Activated gamma-delta T cell treated with anti-CD3 and anti-CD28 coated beads, Interleukin-2, amount 50 U/mL, for 16 hours (primary cell): ENCODE results near the gene CDH22.

Experiments
- DNase-seq: peaks from one replicate; pipeline ENCODE4 v3.0.0-alpha.2; 2020; ENCODE audit warnings: low read depth

Gene CDH22

DNA sequence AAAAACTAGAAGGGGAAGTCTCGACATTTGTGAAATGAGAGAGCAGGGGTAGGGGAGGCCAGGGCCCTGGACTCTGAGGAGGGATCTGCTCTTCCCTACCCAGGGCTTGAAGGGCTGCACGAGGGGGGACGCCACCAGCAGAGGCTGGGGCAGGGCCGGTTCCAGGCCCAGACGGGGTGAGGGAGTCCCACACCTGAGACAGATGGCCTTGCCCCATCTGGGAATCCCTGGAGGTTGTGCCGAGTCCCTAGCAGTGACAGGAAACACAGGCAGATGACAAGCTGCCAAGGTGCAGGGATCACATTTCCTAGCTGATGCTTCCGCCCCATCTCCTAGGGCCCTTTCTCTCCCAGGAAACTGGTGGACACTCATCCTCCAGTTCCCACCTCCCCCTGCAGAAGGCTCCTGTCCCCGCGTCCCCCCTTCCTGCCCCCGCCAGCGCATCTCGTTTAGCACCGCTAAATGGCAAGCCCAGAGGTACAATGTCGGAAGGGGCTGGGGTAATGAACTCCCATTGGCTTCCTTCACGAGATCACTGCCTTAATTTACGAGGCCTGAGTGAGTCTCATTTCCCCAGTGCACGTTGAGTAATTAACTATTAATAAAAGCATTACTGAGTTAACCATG is 35.2 kb upstream of the CDH22 start:
- no peak for DNase-seq

DNA sequence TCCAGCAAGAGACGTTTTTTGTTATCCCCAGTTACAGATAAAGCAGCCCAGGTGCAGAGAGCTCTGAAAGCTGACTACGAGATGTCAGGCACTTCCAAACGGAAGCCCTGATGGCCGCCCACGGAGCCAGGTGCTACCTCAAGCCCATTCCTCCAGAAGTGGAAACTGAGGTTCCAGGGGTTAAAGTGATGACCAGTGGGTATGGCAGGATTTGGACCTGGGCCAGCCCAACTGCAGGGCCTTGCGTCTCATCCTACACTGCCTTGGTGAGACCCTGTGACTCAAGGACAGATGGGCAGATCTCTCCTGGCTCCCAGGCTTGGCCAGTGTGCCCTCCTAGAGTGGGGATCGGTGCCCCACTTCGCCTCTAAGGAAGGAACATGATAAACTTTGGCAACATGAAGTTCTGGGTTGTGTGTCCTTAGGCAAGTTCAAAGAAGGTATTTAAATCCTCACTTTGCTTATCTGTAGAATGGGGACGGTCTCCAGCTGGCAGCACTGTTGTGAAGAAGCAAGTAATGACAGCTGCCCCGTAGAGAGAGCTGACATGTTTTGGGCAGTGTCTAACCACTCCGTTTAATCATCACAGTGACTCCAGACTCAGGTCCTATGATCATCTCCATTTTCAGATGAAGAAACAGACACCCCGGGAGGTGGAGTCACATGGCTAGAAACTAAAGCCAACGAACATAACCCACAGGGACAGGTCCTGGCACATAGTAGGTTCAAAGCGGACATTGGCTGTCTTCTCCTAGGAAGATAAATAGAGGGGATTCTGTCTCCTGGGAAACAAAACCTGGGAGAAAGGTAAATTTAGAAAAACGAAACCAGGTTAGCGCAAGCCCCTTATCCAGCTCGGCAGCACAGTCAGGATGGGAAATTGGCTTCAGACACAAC is 34.4 kb upstream of the CDH22 start:
- DNase-seq: no peak

DNA sequence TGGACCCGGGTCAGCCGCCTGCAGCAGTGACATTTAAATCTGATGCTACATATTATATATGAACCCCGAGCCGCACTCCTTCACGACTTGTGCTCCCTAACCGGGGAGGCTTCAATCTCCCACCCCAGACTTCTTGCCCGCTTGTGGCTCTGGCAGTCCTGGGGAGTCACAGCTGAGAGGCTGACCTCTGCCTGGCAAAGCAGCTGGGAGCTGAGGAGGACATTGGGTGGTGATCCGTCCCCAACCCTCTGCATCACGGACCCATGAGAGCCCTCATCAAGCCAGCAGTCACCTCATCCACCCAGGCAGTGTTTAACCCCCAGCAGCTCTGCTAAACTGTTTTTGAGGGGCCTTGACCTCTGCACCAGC is 33.7 kb upstream of the CDH22 start:
- DNase-seq: no peak

DNA sequence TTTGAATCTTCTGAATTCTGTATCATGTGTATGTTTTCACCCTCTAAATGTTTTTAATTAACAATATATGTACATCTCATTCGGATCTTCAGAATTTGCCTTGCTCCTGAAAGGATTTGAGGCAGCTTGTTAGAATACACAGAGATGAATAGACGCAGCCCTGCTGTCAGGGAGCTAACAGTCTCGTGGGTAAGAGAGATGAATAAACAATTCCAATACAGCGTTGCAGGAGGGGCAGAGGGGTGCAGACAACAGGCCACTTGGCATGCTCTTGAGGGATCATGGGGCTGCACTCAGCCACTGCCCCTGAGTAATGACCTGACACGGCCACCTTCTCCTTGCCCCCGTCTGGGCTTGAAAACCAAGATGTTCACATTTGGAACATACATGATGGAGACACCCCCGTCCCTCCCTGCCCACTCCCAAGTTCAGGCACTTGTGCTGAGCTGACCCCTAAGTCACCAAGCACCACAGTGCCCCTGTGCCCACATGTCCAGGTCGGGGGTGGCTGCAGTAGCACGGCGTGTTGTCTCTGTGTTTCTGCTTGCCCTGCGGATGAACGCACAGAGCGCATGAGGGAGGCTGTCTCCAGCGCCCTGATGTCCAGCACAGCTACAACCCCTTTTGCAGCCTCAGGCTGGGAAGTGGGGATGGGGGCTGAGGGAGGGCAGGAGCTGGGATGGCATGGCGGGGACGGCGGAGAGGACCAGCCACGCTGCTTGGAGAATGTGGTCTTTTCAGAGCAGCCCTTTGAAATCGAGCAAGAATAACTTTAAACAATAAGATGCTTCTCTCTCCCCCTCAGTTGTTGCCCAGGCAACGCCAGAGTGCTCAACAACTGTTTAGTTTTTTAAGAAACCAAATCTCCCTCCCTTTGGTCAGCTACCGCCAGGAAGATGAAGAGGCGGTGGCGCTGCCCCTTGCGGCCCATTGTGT is 33.0 kb upstream of the CDH22 start:
- no peak for DNase-seq

DNA sequence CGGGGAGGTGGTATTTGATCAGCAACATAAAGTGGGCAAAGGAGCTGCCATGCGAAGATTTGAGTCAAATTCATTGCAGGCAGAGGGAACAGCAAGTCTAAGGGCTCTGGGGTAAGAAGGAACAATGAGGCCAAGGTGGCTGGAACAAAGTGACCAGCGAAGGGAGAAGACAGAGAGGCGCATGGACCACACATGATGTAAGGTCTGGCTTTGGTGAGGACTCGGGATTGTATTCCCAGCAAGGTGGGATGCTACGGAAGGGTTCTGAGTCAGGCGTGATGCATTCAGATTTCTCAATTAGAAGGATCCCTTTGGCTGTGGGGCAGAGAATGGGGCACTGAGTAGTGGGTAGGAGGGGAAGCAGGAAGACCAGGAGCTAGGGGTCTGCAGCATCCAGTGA is 30.7 kb upstream of the CDH22 start:
- DNase-seq: no peak

DNA sequence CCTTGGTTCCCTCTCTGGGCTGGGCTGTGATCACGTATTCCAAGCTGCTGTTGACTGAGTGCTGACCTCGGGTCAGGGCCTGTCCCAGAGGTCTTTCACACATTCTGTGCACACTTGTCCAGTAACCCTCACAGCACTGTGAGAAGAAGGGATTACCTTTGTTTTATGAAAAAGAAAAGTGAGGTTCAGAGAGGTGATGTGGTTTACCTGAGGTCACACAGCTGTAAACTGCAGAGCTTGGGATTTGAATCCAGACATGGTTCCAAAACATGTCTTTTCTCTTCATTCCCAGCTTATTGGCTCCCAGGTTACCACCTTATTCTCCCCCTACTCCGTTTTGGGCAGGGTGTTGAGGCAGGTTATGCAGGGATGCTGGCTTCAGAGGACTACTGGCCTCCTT is 28.4 kb upstream of the CDH22 start:
- no peak for DNase-seq

DNA sequence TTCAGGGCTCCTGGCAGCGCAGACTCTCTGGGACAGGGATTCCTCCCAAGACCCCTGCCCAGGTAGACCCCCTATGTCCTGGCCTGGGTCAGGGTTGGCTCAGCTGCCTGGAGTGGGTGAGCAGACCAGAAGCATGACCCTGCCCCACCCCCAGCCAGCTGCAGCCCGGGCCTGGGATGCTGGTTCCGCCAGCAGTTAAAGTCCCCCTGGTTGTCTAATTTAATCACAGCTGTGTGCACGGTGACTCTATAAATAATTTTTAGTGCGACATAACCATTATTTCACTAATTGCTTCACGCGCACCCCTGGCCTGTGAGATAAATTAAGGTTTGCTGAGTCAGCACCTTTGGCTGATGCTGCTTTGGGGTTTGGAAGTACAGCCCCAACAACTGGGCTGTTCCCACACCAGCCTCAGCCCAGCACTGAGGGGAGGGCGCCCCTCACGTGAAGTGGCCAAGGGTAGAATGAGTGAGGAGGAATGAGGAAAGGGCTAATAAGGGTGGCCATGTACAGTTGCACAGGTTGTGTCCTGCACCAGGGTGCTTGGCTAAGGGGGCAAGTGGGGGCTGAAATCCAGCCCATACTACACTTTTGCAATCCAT is 26.1 kb upstream of the CDH22 start:
- DNase-seq: no peak

DNA sequence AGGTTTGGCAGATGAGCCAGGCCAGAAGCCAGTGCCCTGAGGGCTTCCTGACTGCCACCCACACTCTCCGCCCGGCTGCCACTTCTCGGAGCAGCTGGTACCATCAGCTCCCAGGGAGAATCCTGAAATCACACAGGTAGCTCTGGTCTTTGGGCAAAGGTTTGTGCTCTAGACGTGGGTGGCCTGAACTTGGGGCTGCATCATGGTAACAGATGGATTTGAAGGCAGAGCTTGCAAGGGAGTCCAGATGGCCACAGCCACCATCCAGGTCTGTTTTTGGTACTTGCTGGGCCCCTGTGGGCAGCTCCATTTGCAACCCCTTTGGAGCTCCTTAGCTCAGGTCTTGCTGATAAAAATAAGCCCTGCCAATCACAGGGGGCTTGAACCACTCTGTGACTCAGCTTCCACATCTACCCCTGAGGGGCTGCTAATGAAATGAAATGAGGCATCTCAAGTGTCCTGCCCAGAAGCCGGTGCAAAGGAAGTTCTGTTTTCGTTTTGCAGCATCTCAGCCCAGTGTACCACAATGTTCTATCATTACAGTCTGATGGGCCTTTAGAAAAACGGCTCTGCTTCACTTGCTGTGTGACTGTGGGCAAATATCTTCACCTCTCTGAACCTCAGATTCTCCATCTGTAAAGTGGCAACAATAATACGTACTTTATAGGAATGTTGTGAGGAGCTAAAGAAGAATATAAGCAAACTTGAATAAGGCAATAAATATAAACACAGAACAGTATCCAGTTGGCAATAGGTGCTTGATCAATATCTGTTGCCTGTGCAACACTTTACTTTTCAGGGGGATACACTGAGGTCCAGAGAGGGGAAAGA is 25.1 kb upstream of the CDH22 start:
- no peak for DNase-seq

DNA sequence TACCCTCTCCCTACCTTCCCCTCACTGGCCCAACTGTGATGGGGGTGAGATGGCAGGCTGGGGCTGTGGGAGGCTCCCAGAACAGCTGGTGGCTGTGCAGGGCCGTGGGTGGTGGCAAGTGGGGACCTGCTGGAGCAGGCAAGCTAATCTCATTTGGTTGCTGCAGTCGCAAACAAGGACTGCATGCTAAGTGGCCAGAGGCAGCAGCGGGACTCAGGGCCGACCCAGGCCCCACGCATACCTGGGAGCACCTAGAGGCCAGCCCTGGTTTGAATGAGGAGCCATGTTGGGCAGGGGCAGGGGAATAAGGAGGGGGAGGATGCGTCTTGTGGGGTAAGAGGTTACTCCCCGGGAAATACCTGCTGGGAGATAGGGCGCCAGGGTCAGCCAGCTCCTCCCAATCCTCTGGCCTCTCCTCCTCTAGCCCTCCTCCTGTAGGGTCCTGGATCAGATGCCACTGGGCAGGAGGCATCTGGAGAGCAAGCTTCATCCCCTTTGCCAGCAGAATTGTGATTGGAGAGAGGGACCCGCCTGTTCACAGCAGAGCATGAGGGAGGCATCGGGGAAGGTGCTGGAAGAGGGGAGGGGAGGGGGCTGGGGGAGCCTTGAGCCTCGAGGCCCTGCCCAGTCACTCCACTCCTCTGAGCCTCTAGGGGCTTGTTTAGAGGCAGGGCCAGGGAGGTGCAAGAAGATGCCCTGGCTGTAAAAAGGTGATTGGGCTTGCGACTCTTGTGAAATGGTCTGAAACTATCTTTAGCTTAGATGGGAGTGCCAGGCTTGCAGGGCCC is 24.3 kb upstream of the CDH22 start:
- DNase-seq: no peak

DNA sequence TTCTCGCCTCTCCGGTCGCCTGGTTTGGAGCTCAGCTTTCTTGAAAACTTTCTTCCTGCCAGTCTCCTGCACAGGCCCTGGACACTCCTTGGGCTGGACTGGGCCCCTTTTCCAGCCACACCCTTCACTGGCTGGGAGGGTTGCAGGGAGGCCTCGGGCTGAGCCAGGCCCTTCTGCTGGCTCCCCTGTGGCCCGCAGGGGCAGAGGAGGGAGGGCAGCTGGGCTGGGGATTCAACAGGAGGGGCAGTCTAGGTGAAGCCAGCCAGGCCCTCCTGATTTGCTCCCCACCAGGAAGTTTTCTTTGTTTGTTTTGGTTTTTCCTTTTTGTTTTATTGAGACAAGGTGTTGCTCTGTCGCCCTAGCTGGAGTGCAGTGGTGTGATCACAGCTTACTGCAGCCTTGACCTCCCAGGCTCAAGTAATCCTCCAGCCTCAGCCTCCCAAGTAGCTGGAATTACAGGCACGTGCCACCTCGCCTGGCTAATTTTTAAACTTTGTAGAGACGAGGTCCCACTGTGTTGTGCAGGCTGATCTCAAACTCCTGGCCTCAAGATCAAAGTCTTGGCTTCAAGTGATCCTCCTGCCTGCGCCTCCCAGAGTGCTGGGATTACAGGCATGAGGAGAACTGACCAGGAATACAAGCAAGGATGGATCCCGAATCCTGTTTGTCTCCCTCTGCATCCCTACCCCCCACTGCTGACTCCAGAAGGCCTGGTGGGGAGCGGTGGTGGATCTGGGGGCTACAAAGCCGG is 23.5 kb upstream of the CDH22 start:
- DNase-seq: no peak

DNA sequence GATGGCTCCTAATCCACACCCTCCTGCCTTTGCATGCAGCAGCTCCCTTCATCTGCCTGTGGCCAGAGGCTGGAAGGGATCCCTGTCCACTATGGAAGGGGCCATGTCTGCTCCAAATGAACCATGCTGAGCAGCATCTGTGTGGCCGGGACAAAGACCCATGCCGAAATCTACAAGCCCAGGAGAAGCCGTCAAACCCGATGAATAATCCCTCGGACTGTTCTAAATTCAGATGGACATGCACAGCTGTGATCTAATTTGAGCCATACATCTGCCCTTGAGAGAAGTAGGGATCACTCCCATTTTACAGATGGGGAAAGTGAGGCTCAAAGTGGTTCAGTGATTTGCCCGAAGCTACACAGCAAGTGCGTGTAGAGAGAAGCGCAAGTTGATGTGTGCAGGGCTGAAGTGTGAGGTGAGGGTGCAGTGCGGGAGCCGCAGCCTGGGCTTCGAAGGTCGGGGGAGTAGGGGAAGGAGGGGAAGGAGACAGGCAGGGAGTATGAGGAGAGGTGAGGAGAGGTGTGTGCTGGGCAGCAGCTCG is 22.6 kb upstream of the CDH22 start:
- DNase-seq: no peak

DNA sequence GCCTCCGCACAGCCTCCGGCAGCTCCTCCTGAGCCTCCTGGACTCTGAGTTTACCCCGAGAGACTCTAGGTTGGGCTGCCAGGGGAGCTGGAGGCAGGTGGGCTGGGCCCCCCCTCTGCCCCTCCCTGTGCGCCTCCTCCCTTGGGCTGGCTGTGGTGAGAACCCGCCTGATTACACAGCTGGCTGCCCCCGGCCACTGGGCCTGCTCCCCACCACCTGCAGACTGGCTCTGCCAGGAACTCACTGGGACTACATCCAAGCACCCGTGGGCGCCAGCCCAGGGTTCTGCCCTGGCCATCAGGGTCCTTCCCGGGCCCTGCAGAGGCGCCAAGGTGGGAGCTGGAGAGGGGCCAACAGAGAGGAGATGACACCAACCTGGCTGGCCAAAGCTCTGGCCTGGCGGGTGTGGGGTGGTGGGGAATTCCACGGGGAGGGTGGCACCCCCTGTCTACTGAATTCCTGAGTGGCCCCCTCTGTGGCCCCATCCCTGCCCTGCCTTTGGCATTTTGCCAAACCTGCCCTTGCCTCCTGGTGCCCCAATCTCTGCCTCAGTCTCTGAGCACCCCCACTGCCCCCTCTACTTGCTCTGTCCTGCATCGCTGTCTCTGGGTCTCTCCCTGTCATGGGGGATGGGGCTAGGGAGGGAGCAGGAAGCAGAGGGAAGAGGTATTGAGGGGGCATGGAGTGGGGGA is 21.9 kb upstream of the CDH22 start:
- no peak for DNase-seq

DNA sequence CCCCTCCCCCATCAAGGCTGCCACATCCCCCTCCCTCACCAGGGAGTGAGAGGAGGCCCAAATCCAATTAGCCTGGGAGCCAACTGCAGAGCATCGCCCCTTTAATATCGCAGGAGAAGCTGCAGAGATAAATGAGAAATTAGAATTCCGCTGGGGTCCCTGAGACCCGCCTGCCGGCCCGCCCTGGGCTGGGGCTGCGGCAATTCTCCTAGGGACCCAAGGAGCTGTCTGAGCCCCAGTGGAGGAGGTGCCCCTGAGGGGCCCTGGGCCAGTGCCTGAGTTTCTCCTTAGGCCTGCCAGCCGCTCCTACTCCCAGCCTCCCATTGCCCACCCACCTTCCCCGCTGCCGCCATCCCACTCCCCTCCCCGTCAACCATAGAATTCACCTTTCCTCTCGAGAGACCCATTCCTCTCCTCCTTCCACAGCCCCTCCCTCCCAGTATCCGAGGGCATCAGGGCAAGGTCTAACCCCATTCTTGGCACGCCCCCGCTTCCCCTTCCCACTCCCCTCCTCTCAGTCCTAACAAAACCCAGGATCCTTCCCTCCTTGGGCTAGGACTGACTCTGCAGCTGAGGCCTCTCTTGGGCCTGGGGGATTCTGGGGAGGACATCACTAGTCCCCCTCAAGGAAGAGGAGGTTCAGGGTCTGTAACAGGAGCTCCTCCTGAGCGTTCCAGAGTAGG is 20.0 kb upstream of the CDH22 start:
- no peak for DNase-seq

DNA sequence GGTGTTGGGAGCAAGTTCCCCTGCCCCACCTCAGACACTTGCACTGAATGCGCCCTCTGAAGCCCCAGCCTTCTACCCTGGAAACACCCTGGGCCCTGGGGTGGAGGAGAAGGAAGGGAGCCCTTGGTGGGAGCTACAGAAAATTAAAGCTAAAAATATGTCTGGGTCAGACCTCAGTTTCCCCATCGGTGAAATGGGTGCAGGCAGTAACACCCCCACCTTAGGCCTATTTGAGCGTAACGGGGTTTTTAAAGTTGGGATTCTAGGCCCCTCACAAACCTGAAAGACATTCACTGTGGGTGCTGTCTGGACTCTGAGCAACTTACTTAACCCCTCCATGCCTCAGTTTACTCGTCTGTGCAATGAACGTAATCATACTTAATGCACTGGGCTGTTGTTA is 19.3 kb upstream of the CDH22 start:
- DNase-seq: no peak

DNA sequence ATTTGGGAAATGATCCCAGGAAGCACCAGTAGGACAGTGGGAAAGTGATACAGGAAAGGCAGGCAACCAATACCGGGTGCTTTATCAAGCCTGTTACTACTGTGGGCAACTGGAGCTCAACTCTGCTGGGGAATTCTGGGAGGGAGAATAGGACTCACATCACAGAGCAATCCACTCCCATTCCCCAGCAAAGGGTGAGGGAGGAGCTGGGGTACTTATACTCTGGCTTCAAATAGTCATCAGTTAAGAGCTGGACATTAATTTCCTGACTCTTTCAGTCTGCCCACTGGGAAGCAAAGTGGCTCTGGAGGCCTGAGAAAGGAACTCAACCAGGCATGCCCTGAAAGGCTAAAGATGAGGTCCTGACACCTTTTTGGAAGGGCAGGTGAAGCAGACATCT is 17.5 kb upstream of the CDH22 start:
- no peak for DNase-seq

DNA sequence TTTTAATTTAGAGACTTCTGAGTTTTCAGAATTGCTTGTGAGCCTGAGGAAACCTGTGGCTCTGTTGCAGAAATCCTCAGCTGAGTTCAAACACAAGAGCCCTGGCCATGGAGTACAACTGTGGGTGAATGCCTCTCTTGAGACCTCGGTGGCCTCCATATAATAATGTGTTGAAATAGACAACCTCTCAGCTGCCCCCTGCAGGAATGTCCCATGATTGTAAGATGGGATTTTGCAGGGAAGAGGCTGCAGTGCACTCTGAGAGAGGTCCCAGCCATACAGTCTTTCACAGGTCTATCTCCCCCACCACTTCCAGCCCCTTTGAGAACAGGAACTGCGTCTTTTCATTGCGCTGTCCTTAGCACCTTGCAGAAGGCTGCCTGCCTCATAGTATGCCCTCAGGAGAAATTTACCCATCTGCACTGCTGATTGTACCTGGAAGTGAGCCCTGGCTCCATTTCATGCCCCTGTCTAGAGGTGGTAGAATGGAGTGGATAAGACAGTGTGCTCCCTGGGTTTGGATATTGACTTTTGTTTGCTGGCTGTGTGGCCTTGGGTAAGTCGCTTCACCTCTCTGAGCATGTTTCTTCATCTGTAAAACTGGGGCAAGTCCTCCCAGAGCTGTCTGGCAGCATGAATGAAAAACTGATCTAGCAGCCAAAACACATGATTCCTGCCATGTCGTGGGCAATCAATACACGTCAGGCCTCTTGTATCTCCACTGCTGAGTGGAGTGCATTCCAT is 16.8 kb upstream of the CDH22 start:
- no peak for DNase-seq

DNA sequence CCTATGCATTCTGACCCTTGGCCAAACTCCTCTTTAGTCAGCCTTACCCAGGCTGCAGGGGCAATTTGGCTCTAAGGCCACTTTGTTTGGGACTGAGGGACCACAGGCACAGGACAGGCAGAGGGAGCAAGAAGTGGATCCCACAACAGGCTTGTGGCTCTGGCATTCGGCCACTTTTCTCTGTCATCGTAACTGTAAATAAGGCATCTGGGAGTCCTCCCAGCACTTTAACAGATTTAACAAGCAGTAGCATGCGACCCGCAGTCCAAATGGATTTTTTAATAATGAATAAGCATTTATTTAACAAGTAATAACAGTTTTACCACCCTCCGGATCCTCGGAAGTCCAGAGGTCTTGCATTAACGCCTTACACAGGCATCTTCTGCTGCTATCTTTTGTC is 16.1 kb upstream of the CDH22 start:
- no peak for DNase-seq

DNA sequence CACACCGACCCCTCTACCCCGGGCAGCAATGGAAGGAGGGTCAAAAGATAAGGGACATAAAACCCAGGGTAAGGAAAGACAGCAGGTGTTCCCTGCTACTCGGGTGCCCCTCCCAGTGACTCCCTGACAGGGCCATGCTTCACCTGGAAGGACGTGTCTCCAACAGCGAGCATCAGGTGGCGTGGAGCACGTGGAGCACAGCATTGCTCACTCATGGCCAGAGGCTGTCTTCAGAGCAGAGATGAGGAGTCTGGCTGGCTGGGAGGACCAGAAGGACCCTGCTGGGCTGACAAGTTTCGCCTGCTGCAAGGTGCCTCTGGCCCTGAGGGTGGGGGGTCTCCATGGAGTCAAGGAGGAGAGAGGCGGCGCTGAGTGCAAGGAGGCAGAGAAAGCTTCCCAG is 15.3 kb upstream of the CDH22 start:
- DNase-seq: no peak
